Fibroblast of the aortic adventitia (primary cell): ENCODE measurements around the gene TBC1D8. TPM values are rescaled to one million over a fixed set of nuclear protein-coding genes. Genes with fewer than 3 reads are reported as not detected.

Experiments used
- DNase-seq: peaks from one replicate; pipeline ENCODE4 v3.0.0-alpha.2; 2010; ENCODE audit warnings: low read depth
- H3K4me3 ChIP-seq: 2 replicates; pipeline ENCODE4 v1.5.1; 2011; ENCODE audit warnings: low read depth, mild to moderate bottlenecking, control low read depth, low read length, moderate library complexity
- CTCF ChIP-seq: IDR thresholded peaks from 2 replicates; pipeline ENCODE4 v1.5.1; 2011; ENCODE audit warnings: mild to moderate bottlenecking, low read length, control low read depth, inconsistent platforms; ENCODE audit not compliant: insufficient read depth
- total RNA-seq: library from RNA; depleted of rRNA; stranded (reverse); fragments of >200 nt; gene quantifications from 2 replicates; pipeline ENCODE4 v1.2.3, GENCODE V29; 2012; ENCODE audit warnings: low replicate concordance

TBC1D8 gene
- total RNA-seq, 1 donor = 21.3 TPM

DNA sequence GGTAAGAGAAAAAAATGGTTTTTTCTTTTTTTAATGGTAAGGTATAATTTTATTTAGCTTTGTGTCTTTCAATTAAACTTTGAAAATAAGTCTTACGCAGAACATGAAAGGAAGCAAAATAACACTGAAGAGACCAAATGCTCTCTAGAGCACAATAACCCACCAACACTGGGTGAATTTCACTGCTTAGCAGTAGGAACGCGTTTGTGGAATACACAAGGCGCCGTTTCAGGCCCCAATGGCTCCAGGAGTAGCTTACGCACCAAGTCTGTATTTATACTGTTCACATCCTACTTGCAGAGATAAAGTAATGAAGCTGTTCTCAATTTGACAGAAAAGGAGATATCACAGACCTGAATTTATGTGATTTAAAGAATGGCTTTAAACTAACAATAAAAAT, 125.6 kb downstream of the TBC1D8 start:
- TF ChIP-seq CTCF = no peak
- no peak overlapping the region for H3K4me3 ChIP-seq

DNA sequence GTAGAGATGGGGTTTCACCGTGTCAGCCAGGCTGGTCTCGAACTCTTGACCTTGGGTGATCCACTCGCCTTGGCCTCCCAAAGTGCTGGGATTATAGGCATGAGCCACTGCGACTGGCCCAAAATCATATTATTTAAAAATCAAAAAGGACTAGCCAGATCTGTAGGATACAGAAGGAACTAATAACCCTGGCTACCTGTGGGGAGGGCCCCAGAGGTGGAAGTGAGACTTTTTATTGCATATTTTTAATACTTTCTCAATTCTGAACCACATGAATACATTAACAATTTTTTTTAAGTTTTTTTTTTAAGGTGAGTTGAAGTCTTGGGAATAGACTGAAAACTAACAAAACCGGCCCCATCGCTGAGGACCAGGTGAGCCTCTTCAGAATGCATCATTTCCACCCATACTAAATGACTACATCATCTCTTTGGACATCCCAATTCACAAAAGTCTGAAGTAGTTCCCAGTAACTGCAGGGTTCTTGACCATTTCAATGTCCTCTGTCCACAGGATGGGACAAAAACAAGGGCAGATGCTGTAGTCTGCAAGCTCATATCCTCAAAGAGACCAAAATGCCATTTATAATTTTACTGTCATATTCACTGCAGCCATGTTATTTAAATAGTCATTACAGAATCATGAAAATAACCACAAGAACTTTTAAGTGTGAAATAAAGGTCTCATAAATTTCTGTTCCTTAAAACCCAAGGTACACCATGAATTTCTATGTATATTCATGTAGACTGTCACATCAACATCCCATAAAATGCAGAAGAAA, 127.7 kb downstream of the TBC1D8 start:
- DNase-seq = no peak
- TF ChIP-seq CTCF = no peak
- no peak overlapping the region for H3K4me3 ChIP-seq

More for the DNA sequence above, 125.6 kb downstream of the TBC1D8 start:
- DNase-seq = no peak

DNA sequence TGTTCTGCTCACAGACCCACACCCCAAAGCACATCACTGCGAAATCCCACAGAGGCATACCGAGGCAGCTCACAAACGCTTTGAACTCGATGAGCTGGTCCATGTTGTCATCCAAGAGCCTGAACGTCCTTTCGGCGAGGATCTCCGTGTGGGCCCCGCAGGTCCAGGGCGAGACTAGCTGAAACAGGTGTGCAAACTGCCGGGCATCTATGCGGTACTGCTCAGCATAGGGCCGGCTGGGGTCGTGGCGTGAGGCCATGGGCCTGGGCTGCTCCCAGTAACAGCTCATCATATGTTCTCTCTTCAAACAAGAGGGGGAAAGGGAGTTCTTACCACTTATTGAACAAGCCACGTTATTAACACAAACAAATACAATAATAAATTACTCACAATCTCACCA, 129.0 kb downstream of the TBC1D8 start:
- TF ChIP-seq CTCF = no peak
- no peak for DNase-seq
- no peak overlapping the region for H3K4me3 ChIP-seq

- H3K4me3 ChIP-seq = no peak overlapping the region
- no peak for DNase-seq
- no peak for TF ChIP-seq CTCF
Observed at GRCh38 chr2:101018934-101019333, 132.2 kb downstream of the TBC1D8 start.

- TF ChIP-seq CTCF = no peak
- no peak overlapping the region for H3K4me3 ChIP-seq
- DNase-seq = no peak
Observed at GRCh38 chr2:101017371-101017770, 133.8 kb downstream of the TBC1D8 start.

GRCh38 chr2:101014264-101014857, 136.8 kb downstream of the TBC1D8 start:
- no peak for TF ChIP-seq CTCF
- H3K4me3 ChIP-seq = no peak overlapping the region
- no peak for DNase-seq
